K562 (cell line): ENCODE measurements around the gene GPR157.

Source experiments
- ESRRA ChIP-seq: fragments of 450-650 bp; IDR thresholded peaks from 2 replicates; pipeline ENCODE4 v1.6.1; 2014; ENCODE audit warnings: low read depth, mild to moderate bottlenecking, moderate library complexity, borderline replicate concordance
- JUN ChIP-seq, 2 experiments: sonication (generic) in 1 of 2; formaldehyde crosslinking in 1 of 2; IDR thresholded peaks; 2 replicates each; pipeline versions ENCODE4 v1.6.1 to v1.8.0; 2012 to 2022; ENCODE audit warnings: borderline replicate concordance in 2 of 2, mild to moderate bottlenecking in 2 of 2, improper control_type of control experiment in 1 of 2, low read depth in 1 of 2, low read length in 1 of 2, missing genetic modification reagents in 1 of 2
- MAZ ChIP-seq, 2 experiments: fragments of 450-650 bp in 1 of 2; sonication (generic) in 1 of 2; formaldehyde crosslinking; IDR thresholded peaks in 1 of 2; conservative IDR thresholded peaks in 1 of 2; 2 replicates each; pipeline versions ENCODE4 v1.4.0 to v1.5.0; 2020; ENCODE audit warnings: mild to moderate bottlenecking in 1 of 2, missing genetic modification reagents in 1 of 2
- MED1 ChIP-seq: sonication (generic); formaldehyde crosslinking; IDR thresholded peaks from 2 replicates; pipeline ENCODE4 v1.8.1; 2023; ENCODE audit warnings: missing genetic modification reagents, borderline replicate concordance
- POLR2AphosphoS5 ChIP-seq: IDR thresholded peaks from 2 replicates; pipeline ENCODE4 v1.6.1; 2011; ENCODE audit warnings: mild to moderate bottlenecking, low read depth, low read length, moderate library complexity; ENCODE audit not compliant: control insufficient read depth, insufficient read depth
- RAD21 ChIP-seq, 2 experiments: fragments of 250-450 bp in 1 of 2; fragments of 450-650 bp in 1 of 2; sonication (Bioruptor Pico) in 1 of 2; formaldehyde crosslinking in 1 of 2; IDR thresholded peaks in 1 of 2; conservative IDR thresholded peaks in 1 of 2; 2 replicates each; pipeline versions ENCODE4 v1.4.0 to v1.8.0; 2020 to 2022; ENCODE audit warnings: mild to moderate bottlenecking in 2 of 2, moderate library complexity in 1 of 2
- SMAD4 ChIP-seq: fragments of 250-450 bp; sonication (Bioruptor Pico); conservative IDR thresholded peaks from 2 replicates; pipeline ENCODE4 v1.8.0; 2021; ENCODE audit warnings: inconsistent platforms, mild to moderate bottlenecking, moderate library complexity
- TCF7 ChIP-seq: sonication (generic); IDR thresholded peaks from 2 replicates; pipeline ENCODE4 v1.6.1; 2016; ENCODE audit warnings: antibody characterized with exemption, borderline replicate concordance
- TF ChIP-seq, protein P1 (sequence below), 3 experiments: IDR thresholded peaks in 2 of 3; conservative IDR thresholded peaks in 1 of 3; 2 replicates each; pipeline ENCODE4 v1.5.1; 2011 to 2012; ENCODE audit warnings: low read length in 3 of 3, mild to moderate bottlenecking in 3 of 3, control low read depth in 2 of 3, improper control_type of control experiment in 1 of 3, inconsistent platforms in 1 of 3, low read depth in 1 of 3, mixed read lengths in 1 of 3, moderate library complexity in 1 of 3; ENCODE audit not compliant: insufficient read depth in 2 of 3

DNA sequence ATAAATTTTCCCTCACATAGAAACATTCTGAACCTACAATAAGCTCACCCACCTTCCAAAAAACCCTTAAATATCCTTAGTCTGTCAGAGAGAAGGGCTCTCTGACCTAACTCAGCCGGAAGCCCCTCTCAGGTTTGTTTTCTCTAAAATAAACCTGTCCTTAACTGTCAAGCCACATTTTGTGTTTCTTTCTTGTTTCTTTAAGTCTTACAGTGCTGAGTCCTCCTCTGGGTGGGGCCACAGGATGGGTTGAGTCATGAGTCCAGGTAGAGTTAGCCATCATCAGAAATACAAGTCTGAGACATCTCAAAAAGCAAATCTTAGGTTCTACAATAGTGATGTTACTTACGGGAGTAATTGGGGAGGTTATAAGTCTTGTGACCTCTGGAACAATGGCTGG, 33.1 kb downstream of the GPR157 start:
- TF ChIP-seq TCF7 (no peak), JUN (IDR thresholded peaks at IDR 0.05; ENCODE audit: borderline replicate concordance, low read depth, low read length) (no peak), JUN (CRISPR knock-in tag; IDR thresholded peaks at IDR 0.05; ENCODE audit: borderline replicate concordance) (no peak), MAZ (CRISPR knock-in tag; conservative IDR thresholded peaks at IDR 0.05 in 1 of 2, IDR thresholded peaks at IDR 0.05 in 1 of 2) (no peak), SMAD4 (no peak), ESRRA (no peak), POLR2AphosphoS5 (no peak), RAD21 (CRISPR knock-in tag; conservative IDR thresholded peaks at IDR 0.05 in 1 of 2, IDR thresholded peaks at IDR 0.05 in 1 of 2) (no peak), MED1 (CRISPR knock-in tag) (no peak)
- TF ChIP-seq, protein P1, sequence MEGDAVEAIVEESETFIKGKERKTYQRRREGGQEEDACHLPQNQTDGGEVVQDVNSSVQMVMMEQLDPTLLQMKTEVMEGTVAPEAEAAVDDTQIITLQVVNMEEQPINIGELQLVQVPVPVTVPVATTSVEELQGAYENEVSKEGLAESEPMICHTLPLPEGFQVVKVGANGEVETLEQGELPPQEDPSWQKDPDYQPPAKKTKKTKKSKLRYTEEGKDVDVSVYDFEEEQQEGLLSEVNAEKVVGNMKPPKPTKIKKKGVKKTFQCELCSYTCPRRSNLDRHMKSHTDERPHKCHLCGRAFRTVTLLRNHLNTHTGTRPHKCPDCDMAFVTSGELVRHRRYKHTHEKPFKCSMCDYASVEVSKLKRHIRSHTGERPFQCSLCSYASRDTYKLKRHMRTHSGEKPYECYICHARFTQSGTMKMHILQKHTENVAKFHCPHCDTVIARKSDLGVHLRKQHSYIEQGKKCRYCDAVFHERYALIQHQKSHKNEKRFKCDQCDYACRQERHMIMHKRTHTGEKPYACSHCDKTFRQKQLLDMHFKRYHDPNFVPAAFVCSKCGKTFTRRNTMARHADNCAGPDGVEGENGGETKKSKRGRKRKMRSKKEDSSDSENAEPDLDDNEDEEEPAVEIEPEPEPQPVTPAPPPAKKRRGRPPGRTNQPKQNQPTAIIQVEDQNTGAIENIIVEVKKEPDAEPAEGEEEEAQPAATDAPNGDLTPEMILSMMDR (IDR thresholded peaks at IDR 0.05 in 2 of 3, conservative IDR thresholded peaks at IDR 0.05 in 1 of 3; ENCODE audit: insufficient read depth in 2 of 3, low read depth in 1 of 3, low read length in 3 of 3), result no peak
